Stimulated activated CD4-positive, alpha-beta T cell treated with anti-CD3 and anti-CD28 coated beads, Interleukin-15, amount 100 ng/mL, for 48 hours (primary cell): ENCODE data around the gene NFASC.

ENCODE experiments used
- DNase-seq, 2 donors: peaks; one replicate each; pipeline ENCODE4 v3.0.0-alpha.2; 2020; ENCODE audit warnings: low read depth in 2 of 2

The NFASC gene

DNA sequence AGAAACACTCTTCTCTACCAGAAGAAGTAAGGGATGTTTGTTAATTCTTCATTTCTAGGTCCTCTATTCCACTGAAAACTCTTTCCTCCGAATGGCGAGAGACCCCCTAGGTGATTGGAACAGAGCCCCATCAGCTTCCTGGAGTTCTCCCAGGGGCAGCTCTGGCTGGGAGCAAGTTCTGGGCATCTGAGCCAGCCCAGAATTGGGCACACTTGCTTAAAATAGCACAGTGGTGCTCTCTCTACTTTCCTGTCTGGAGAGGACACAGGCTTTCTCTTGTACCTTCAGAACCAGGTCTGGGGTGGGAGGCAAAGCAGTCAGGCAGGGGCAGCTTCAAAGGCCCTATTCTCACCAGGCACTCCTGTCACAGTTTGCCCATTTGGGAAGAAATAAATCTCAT, 89.2 kb downstream of the NFASC start:
- no peak for DNase-seq

DNA sequence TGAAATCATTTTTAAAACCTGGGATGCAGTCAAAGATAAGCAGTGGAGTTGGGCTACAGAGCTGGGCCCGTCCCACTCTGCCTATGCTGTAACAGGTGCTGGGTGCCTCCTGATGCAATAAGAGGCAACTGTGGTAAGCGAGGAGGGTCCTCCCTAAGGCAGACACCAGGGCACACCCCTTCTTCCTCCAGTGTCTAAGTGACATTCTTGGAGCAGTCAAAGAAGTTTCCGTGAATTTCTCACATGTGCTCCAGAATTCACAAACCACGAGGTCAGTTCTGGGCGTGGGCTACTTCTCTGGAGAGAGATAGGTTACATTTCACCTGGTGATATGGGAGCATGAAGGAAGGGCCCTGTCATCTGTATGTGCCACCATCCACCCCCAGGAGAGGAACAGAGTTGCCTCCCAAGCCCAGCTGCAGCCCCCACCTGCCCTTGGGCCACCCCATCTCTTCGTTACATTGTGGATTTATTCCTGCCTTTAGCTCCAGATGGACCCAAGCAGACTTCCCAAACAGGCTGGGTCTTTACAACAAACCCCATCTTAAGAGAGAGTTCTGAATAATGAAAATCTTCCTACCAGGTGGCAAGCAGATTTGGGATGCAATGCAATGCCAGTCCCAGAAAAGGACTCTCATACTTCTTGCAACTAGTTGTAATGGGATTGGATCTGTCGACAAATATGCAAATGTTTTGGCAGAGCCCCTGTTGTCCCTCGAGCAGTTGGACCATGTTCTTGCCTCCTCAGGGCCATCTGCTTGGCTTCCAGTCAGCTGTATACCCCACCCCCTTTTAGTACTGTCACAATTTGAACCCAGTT, 89.9 kb downstream of the NFASC start:
- DNase-seq: no peak

DNA sequence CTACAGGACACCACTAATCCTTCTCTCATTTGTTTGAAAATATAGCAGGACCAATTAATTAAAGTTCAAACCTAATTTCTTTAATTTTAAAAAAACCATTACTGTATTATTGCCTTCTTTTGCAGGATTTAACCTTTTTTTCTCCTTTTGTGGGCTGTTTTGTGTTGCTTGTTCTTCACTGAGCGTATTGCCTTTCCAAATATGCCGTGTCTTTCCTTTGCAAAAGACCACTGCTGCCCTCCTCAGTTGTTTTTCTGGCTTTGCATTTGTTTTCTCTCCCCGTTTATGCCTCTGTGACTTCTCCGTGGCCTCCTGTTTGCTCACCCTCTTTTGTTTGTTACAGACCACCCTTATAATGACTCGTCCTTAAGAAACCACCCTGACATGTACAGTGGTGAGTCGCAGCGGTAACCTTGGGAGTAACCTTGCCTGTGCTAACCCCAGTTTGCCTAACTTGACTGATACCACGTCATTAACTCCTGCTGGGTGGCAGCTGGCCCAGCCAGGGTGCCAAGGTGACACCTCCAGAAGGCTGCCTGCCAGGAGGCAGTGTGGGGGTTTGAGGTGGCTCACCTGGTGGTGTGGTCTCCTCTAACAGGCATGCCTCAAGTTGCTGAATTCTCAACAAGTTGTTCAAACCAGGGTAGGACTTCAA, 91.2 kb downstream of the NFASC start:
- DNase-seq: no peak

DNA sequence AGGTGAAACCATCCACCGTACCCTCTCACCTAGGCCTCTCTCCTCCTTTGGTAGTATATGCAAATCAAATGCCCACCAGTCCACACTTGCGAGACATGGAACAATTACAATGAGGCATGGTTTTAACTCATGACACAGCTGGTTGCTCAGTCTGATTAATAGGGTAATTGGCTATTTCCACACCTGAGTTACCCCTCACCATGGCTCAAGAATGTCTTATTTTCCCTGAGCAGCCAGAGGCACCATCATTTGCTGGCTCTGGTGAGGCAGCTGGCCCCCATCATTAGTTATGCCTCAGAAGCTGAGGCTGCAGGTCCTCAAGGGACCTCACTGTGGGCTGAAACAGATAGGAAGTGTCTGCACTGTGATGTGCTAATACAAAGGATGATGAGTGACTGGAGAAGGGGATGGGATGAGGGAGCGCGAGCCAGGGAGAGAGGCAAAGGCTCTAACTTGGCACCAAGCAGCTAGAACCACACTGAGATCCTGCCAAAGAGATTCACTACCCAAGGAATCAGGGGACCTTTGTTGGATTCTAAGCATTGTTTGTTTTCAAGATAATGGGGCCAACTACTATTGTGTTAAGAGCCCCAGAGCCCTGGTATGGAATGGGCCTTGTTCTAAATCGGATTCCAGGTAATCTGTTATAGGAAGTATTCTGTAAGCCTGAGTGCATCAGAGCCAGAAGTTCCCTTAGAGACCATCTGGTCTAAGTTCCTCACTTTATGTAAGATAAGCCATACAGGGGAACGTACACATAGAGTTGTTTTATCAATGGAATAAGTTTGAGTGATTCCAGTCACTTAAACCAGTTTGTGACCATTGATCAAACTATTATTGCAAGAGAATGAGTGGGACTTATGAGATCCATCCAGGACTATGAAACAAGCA, 92.3 kb downstream of the NFASC start:
- no peak for DNase-seq

DNA sequence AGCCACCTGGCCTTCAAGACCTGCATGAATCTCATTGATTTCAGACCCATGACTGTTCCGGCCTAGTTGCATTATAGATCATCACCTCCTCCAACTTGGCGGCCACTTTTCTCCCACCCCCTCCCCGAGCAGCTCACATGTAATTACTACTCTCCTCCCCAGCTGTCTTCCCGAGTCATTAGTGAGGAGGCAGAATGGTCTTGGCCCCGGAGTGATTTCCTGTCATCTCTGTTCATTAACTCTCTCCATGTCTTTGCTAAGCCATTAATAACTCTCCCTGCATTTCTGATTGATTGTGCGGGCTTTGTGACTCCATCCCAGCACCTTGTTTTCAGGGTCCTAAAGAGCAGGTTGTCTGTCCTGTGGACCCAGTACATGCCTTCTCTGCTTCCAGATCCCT, 96.8 kb downstream of the NFASC start:
- DNase-seq: no peak

DNA sequence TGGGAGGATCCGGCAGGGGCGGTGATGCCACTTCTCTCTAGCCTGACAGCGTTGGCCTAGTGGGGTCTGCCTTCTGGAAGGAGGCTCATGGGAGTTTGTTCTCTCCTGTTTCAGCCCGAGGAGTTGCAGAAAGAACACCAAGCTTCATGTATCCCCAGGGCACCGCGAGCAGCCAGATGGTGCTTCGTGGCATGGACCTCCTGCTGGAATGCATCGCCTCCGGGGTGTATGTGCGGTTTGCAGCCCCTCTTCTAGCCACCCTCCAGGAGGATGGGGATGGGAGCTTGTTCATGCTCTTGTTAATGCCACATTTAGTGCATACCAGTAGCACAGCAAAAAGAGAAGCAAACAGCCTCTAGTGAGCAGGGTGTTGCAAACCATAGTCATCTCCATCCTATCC, 97.5 kb downstream of the NFASC start:
- no peak for DNase-seq

DNA sequence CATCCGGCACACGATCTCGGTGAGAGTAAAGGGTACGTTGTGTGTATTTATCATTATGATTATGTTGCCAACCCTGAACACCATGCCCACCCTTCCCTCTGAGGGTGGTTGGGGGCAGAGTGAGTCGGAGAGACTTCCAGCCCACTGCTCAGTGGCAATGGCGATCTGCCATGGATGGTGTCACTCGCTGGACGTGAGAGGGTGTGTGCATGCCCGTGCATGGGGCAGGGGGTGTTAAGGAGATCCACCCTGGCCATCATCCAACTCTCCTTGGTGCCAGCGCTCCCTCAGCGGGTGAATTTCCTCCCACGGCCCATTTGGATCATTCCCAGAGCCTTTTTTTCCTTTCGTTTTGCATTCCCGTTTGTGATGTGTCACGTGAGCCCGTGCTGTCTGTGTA, 98.3 kb downstream of the NFASC start:
- DNase-seq: no peak

DNA sequence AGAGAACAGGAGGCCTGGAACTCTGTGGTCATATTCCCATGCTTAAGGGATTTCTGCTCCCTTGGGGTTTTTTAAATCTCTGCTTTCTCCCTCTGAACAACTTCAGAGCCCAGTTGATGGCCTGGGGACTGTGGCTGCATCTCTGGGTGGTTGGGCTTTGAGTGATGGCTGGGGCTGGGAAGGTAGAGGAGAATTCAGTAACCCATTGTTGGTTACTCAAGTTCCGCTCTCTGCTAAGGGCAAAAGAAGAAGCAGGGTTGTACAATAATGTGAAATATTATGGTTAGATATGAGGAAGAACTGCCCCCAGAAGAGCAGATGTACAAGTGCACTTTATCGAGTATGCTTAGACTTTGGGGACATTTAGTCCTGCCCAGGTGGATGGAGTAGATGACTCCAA, 100.3 kb downstream of the NFASC start:
- DNase-seq: no peak

DNA sequence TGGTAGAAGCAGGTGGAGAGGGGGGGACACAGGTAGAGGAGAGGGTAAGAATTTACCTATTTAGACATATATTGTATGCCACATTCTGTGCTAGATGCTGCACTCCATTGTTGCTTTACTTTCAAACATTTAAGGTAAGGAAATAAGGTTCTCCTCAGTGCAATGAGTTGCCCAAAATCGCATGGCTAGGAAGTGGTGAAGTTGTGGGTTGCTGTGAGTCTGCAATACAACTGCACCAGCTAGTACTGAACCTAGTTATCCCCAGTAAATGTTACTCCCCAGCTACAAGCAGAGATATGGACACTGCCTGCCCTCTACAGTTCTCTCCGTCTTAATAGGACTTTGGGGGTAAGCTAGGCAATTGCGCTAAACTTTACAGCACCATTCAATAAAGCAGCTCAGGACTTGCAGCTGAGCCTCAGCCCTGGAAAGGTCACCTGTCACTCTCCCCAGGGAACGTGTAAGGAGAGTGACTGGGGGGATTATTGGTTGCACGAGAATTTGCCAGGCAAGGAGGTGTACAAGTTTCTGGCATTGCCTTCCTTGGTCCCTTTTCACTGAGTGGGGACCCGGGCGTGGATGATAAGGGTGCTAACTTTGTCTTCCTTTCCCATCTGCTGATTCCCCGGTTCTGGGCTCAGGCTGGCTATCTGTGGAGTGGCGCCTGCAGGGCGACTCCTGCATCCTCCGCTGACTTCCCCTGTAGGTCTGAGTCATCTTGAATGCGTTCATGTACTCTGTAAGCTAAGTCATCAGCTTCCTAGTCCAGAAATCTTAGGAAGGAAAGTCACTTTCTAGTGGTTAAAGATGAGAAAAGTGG, 101.1 kb downstream of the NFASC start:
- DNase-seq: no peak

DNA sequence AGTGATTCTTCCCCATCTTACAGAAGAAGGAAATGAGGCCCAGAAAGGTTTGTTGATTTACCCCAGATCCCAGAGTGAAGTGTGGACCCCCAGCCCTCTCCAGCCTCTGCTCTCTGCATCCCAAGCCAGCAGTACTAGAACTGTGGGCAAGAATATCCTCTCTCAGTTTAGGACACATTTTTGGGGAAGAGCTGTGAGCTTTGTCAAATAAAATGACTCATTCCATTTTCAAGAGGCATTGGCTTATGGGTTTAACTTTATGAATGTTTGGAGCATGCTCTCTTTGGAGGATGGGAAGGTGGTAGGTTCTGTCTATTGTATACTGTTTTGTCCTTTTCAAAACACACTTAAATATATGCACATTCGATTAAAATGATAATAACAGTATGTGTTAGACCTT, 101.8 kb downstream of the NFASC start:
- no peak for DNase-seq

DNA sequence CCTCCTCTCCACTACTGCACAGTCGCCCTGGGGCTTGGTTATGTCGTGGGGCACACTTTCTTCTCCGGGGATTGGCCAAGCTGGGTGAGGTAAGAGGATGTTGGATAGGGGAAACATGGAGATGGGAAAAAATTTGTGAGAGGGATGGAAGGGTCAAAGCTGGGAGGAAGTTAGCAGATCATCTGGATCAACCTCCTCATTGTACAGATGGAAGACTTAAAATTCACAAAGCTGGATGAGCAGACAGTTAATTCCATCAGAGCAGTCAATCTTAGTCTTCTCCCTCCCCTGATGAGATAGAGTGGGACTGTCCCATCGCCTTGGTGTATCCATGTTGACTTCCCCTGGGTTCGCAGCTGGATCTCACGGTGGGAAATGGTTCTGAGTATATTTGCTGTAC, 102.8 kb downstream of the NFASC start:
- DNase-seq: no peak

DNA sequence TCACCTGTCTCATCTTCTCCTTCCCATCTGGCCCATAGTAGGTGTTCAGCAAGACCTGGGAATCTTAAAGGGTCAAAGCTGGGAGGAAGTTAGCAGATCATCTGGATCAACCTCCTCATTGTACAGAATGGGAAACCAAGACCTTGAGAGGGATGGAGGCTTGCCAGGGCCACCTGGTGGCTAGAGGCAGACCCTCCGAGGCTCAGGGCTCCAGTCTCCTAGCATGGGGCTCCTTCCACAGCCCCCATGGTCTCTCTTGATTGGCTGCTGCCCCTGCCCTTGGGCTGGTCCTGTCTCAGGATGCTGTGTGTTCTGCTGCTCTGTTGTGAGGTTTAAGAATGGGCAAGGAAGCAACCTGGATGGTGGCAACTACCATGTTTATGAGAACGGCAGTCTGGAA, 103.7 kb downstream of the NFASC start:
- no peak for DNase-seq

DNA sequence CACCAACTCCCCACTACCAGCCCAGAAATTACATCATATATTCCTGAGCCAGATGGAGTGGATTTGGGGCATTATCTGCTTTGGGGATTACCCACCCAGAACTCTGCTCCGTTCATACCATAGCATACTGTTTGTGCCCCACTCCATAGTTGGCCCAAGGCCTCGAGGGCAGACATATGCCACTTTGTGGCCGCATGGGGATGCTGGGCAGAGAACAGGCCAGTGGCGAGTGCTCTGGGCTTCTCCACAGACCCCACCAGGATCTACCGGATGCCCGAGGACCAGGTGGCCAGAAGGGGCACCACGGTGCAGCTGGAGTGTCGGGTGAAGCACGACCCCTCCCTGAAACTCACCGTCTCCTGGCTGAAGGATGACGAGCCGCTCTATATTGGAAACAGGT, 104.4 kb downstream of the NFASC start:
- DNase-seq: no peak

DNA sequence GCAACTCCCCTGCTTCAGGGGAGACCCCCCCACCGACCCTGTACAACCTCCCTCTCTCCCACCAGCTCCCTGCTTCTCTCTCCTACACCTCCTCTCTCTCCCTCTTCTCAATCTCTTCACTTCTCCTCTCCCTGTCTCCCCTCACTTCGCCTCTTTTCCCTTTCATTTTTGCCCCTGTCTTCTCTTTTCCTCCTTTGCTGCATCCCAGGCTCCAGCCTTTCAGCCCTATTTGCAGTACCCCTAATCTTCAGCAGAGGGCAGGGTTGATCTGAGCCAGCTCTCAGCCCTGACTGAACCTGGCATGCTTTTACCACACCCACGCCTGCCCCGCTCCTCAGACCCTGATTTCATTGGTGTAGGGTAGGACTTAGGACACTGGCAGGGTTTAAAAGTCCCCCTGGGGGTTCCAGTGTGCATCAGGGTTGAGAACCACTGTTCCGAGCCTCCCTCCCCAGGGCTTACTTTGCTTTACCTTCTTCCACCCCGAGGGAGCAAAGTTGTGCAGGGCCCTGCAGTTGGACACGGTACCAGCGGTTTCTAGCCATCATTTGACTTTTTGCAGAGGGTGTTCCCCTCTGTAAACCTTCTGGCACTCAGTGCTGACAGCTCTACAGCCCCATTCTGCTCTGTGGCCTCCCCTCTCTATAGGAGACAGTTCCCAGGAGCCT, 105.0 kb downstream of the NFASC start:
- peak; percentile 10 to 42 for DNase-seq

DNA sequence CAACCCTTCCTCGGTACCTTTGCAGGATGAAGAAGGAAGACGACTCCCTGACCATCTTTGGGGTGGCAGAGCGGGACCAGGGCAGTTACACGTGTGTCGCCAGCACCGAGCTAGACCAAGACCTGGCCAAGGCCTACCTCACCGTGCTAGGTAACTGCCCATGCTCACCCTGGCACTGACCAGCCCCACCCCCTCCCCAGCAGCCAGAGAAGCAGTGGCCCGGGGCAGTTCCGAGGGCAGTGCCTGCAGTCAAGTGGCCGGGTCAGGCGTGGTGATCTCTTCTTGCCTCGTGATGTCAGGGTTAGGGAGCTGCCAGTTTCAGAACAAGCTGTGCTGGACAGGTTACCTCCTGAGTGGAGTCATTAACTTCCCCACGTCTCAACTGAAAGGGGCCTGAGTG, 106.0 kb downstream of the NFASC start:
- no peak for DNase-seq

DNA sequence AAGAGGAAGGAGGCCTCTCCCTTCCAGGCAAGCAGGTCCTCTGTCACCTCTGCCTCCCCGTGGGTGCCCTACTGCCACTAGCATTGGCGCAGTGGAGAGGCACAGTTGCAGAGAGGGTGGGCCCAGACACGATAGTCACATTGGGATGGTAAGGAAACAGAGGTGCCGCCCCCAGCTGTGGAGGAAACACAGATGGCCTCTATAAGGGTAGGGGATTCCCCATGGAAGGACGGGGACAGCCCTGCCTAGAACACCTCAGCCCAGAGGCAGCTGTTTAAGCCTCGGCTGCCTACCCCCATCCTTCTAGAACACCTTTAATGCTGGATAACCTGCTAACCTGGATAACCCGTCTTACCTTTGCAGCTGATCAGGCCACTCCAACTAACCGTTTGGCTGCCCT, 106.7 kb downstream of the NFASC start:
- no peak for DNase-seq

DNA sequence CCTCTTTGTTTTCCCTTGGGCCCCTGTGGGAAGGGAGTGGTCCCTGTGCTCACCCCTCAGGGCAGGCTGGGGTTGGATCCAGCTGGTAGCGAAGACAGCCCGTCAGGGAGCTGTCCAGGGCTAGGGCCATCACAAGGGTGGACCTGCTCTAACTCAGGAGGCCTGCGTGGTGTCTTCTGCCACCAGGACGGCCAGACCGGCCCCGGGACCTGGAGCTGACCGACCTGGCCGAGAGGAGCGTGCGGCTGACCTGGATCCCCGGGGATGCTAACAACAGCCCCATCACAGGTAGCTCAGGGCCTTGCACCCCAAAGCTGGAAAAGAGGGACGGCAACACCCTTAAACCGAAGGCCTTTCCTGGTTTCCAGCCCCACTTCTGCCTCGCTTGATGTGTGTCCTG, 108.1 kb downstream of the NFASC start:
- DNase-seq: no peak

DNA sequence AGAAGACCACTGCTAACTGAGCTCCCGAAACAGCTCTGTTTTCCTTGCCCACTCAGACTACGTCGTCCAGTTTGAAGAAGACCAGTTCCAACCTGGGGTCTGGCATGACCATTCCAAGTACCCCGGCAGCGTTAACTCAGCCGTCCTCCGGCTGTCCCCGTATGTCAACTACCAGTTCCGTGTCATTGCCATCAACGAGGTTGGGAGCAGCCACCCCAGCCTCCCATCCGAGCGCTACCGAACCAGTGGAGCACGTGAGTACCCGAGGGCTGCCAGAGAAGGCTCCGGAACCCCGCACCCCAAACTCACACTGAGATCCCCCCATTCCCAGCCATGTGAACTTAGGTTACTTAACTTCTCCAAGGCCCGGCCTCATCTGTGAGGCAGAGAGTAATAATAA, 108.6 kb downstream of the NFASC start:
- no peak for DNase-seq

DNA sequence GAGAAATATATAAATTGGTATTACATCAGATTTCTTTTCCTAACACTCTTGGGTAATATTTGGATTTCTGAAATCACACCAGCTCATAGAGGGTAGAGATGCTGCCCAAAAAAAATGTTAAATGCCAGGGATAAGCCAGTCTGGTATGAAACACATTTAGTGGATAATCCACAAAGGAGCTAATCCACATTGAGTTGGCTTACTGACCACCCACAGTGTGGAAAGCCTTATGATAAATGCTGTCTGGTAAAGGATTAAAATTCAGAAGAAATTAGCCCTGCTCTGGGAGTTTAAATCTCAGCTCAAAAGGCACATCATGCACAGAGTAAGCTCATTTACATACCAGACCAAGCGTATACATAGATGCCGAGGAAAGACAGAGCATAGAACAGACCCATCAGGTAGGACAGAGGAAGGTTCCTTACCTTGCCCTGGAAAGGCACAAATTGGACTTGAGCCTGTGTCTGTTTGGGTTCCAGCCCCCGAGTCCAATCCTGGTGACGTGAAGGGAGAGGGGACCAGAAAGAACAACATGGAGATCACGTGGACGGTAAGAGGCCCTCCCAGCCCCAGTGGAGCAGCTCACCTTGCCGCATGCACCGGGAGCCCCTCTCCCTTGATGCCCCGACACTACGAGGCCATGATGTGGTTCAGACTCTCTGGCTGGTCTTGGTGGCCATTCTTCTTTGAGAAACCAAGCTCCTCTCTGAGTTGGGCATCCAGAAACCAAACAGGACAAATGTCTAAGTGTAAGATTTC, 109.4 kb downstream of the NFASC start:
- DNase-seq: no peak

DNA sequence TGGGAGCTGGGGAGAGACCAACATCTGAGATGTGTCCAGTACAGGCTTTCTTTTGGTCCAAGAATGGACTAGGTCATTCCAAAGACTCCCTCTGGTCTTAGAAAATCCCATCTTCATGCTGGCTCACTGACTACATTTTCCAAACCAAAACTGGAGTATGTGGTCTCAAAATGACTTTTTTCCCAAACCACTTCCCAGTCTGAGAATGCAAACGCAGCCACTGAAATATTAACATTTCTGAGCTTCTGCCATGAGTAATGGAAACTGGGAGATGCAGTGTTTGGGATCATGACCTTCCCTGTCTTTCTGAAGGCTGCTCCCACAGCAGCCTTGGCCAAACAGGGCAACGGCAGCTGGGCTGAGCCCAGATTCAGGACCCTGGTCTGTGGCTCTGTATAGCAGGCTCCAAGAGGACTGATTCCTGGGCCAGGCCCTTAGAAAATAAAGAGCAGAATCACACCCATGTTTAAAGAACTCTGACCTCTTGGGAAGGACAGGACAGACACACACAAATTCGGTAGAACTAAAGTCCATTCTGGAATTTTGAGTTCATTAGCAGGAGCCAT, 110.3 kb downstream of the NFASC start:
- no peak for DNase-seq
